ENCODE results near the gene EBI3.
"Not testable (repeated sequence)": the region's sequence is repeated elsewhere in the genome, so short reads cannot be mapped to it uniquely, and the experiment has no call there.

Gene EBI3

DNA sequence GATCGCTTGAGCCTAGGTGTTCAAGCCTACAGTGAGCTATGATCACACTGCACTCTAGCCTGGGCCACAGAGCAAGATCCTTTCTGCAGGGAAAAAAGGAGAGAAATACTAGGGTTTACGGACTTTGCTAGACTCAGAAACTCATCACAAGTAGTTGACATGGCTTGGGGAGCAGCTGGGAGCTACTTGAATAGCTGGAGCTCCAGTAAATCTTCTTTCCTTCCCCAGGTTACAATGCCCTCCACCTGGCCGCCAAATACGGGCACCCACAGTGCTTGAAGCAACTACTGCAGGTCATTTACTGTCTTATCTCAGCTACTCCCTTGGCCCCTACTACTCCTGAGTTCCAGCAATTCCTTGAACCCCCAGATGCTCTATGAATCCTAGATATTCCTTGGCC is 27.5 kb upstream of the EBI3 start:
- DNase-seq: no peak

DNA sequence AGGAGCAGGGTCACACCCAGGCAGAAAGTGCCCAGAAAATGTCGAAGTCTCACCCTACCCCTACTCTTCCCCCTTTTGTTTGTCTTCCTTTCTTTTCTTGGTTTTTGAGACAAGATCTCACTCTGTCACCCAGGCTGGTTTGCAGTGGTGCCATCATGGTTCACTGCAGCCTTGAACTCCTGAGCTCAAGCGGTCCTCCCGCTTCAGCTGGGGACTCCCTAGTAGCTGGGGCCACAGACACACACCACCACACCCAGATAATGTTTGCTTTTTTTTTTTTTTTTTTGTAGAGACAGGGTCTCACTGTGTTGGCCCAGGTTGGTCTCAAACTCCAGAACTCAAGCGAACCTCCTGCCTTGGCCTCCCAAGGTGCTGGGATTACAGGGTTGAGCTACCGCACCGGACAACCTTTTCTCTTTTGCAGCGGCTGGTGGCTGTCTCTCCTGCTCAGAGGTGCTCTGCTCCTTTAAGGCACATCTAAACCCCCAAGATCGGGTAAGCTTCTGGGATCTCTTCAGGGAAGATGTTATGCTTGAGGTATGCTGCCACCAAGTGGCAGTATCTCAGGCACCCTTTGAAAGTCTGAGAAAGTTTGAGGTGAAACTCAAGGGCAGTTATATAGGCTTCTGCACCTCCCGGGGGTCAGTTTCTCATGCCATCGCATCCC is 22.4 kb upstream of the EBI3 start:
- DNase-seq: no peak

GRCh38 chr19:4208385-4209094 is 20.8 kb upstream of the EBI3 start:
- DNase-seq: no peak

- DNase-seq: no peak
These were observed 19.1 kb upstream of the EBI3 start for GRCh38 chr19:4210166-4210731.

DNA sequence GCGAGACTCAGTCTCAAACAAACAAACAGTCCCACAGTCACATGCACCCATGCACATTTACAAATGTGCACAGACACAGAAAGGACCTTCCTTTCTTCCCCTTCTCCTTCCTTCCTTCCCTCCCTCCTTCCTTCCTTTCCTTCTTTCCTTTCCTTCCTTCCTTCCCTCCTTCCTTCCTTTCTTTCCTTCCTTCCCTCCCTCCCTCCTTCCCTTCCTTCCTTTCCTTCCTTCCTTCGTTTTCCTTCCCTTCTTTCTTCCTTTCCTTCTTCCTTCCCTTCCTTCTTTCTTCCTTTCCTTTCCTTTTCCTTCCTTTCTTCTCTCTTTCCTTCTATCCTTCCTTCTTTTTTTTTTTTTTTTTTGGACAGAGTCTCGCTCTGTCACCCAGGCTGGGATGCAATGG is 16.2 kb upstream of the EBI3 start:
- no peak for DNase-seq

DNA sequence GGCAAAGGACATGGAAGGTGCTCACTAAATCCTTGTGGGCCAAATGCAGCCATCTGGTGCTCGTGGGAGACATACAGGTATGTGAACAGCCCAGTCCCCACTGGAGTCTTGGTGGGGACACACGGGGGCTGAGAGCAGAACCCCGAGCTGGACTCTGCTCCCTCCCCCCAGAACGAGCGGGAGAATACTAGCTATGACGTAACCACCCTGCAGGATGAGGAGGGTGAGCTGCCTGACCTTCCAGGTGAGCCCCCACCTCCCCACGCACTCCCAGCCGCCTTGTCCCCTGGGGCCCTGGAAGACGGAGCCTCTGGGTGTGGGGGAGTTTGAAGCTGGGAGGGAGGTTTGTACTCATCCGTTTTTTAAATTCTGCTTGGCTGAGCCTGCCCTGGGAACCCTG is 13.5 kb upstream of the EBI3 start:
- no peak for DNase-seq

- DNase-seq: no peak
These were observed 12.5 kb upstream of the EBI3 start for GRCh38 chr19:4216846-4217245.

- no peak for DNase-seq
These were observed 11.7 kb upstream of the EBI3 start for GRCh38 chr19:4217429-4218264.

- not testable (repeated sequence) for DNase-seq
These were observed 10.8 kb upstream of the EBI3 start for GRCh38 chr19:4218523-4218922.

DNA sequence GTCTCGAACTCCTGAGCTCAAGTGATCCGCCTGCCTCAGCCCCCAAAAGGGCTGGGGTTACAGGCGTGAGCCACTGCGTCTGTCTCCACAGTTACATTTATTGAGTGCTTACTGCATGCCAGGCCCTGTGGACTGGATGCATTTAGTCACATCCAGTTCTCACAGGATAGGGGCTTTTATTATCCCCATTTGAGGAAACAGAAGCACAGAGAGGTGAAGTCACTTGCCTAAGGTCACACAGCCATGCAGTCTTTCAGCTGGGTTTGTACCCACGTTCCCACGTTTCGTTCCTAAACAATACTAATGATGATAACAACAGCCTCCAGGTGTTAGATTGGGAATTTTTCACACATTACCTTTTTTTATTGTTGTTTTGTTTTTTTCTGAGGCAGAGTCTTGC is 9.1 kb upstream of the EBI3 start:
- no peak for DNase-seq

GRCh38 chr19:4224470-4224869 is 4.9 kb upstream of the EBI3 start:
- DNase-seq: no peak

- no peak for DNase-seq
These were observed 3.4 kb upstream of the EBI3 start for GRCh38 chr19:4225885-4226284.

GRCh38 chr19:4227771-4228170 is 1.6 kb upstream of the EBI3 start:
- no peak for DNase-seq

DNA sequence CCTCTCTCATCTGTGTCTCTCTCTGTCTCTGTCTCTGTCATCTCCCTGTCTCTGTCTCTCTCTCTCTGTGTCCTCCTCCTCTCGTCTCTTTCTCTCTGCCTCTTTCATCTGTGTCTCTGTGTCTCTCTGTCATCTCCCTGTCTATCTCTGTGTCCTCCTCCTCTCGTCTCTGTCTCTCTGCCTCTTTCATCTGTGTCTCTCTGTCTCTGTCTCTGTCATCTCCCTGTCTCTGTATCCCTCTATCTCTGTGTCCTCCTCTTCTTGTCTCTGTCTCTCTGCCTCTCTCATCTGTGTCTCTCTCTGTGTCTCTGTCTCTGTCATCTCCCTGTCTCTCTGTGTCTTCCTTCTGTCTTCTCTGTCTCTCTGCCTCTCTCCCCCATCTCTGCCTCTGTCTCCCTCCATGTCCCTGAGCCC is 551 bp upstream of the EBI3 start:
- DNase-seq: no peak

- not testable (repeated sequence) for DNase-seq
These were observed 914 bp downstream of the EBI3 start for GRCh38 chr19:4230237-4230636.

- not testable (repeated sequence) for DNase-seq
These were observed 2.2 kb downstream of the EBI3 start for GRCh38 chr19:4231521-4231920.

DNA sequence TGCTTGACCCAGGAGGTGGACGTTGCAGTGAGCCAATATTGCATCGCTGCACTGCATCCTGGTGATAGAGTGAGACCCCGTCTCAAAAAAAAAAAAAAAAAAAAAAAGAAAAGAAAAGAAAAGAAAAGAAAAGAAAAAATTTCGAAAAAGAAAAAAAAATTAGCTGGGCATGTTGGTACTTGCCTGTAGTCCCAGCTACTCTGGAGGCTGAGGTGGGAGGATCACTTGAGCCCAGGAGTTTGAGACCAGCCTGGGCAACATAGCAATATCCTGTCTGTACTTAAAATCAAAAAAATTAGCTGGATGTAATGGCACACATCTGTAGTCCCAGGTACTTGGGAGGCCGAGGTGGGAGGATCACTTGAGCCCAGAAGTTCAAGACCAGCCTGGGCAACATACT is 2.8 kb downstream of the EBI3 start:
- not testable (repeated sequence) for DNase-seq

DNA sequence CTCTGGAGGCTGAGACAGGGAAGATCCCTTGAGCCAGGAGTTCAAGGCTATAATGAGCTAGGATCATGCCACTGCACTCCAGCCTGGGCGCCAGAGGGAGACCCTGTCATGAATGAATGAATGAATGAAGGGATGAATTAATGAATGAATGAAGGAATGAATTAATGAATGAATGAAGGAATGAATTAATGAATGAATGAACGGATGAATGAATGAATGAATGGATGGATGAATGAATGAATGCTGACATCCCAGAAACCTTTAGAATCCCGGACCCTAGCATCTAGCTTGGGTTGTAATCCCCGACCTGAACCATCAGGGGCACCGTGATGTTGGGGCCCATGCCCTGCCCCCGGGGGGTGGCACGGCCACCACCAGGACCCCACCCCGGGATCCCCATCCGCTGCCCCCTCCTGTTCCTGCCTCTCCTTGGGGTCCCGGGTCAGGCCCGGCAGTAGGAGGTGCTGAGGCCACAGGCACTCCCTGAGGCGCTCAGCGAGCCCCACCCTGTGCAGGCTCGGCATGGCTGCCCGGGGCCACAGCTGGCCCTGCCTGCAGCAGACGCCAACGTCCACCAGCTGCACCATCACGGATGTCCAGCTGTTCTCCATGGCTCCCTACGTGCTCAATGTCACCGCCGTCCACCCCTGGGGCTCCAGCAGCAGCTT is 3.4 kb downstream of the EBI3 start:
- DNase-seq: no peak

GRCh38 chr19:4233282-4233853 is 4.0 kb downstream of the EBI3 start:
- no peak for DNase-seq

GRCh38 chr19:4234142-4234861 is 5.0 kb downstream of the EBI3 start:
- no peak for DNase-seq

- no peak for DNase-seq
These were observed 5.5 kb downstream of the EBI3 start for GRCh38 chr19:4234862-4235201.

DNA sequence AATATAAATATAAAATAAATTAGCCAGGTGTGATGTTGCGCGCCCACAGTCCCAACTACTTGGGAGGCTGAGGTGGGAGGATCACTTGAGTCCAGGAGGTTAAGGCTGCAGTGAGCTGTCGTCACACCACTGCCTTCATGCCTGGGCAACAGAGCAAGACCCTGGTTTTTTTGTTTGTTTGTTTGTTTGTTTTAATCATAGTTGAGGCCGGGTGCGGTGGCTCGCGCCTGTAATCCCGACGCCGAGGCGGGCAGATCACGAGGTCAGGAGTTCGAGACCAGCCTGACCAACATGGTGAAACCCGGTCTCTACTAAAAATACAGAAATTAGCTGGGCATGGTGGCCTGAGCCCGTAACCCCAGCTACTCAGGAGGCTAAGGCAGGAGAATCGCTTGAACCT is 8.2 kb downstream of the EBI3 start:
- DNase-seq: not testable (repeated sequence)
